Liver (tissue), 9 donors: ENCODE results near the gene TMEM164. TPM values are rescaled to one million over a fixed set of nuclear protein-coding genes. Genes with fewer than 3 reads are reported as not detected.

Source experiments
- DNase-seq: peaks from one replicate; pipeline ENCODE4 v3.0.0-alpha.2; 2017; ENCODE audit warnings: low spot score
- H3K27ac ChIP-seq, 2 donors: one replicate each; pipeline ENCODE4 v1.7.0; 2013; ENCODE audit warnings: inconsistent platforms in 2 of 2, low read length in 2 of 2, control low read depth in 1 of 2, low read depth in 1 of 2, mild to moderate bottlenecking in 1 of 2
- H3K27me3 ChIP-seq, 4 donors: one replicate each; pipeline versions ENCODE4 v1.6.1 to v1.7.0; 2013; ENCODE audit warnings: low read length in 3 of 4, inconsistent platforms in 1 of 4, mild to moderate bottlenecking in 1 of 4, moderate library complexity in 1 of 4; ENCODE audit not compliant: control insufficient read depth in 4 of 4, insufficient read depth in 4 of 4
- H3K36me3 ChIP-seq, 4 donors: one replicate each; pipeline versions ENCODE4 v1.6.1 to v1.7.0; 2013; ENCODE audit warnings: low read length in 3 of 4, mild to moderate bottlenecking in 3 of 4, low read depth in 1 of 4, moderate library complexity in 1 of 4; ENCODE audit not compliant: control insufficient read depth in 4 of 4, insufficient read depth in 3 of 4
- H3K4me1 ChIP-seq, 4 donors: one replicate each; pipeline versions ENCODE4 v1.6.1 to v1.7.0; 2013; ENCODE audit warnings: low read length in 3 of 4, mild to moderate bottlenecking in 3 of 4, moderate library complexity in 1 of 4; ENCODE audit not compliant: control insufficient read depth in 4 of 4, insufficient read depth in 4 of 4
- H3K4me3 ChIP-seq, 3 donors: one replicate each; pipeline versions ENCODE4 v1.6.1 to v1.7.0; 2013; ENCODE audit warnings: low read length in 3 of 3, control low read depth in 1 of 3, low read depth in 1 of 3, mild to moderate bottlenecking in 1 of 3
- H3K9ac ChIP-seq, 2 donors: one replicate each; pipeline ENCODE4 v1.7.0; 2013; ENCODE audit warnings: low read length in 2 of 2, mild to moderate bottlenecking in 2 of 2, moderate library complexity in 2 of 2, control low read depth in 1 of 2, low read depth in 1 of 2
- H3K9me3 ChIP-seq, 4 donors: one replicate each; pipeline versions ENCODE4 v1.6.1 to v1.7.0; 2013; ENCODE audit warnings: low read length in 3 of 4; ENCODE audit not compliant: control insufficient read depth in 4 of 4
- ATF3 ChIP-seq: IDR thresholded peaks from 2 replicates; pipeline ENCODE4 v1.6.1; 2016; ENCODE audit warnings: antibody characterized with exemption
- CTCF ChIP-seq: fragments of 150-350 bp; IDR thresholded peaks from 2 replicates; pipeline ENCODE4 v1.5.1; 2017; ENCODE audit warnings: improper control_type of control experiment, low read depth, low read length; ENCODE audit not compliant: missing input control
- EGR1 ChIP-seq, 2 donors: IDR thresholded peaks; 2 replicates each; pipeline ENCODE4 v1.6.1; 2016 to 2018; ENCODE audit warnings: antibody characterized with exemption in 2 of 2, low read depth in 2 of 2
- FOXA1 ChIP-seq: IDR thresholded peaks from 2 replicates; pipeline ENCODE4 v1.6.1; 2016; ENCODE audit warnings: antibody characterized with exemption
- FOXA2 ChIP-seq: IDR thresholded peaks from 2 replicates; pipeline ENCODE4 v1.6.1; 2016; ENCODE audit warnings: antibody characterized with exemption
- GABPA ChIP-seq, 2 donors: IDR thresholded peaks in 1 of 2; conservative IDR thresholded peaks in 1 of 2; 2 replicates each; pipeline ENCODE4 v1.6.1; 2016; ENCODE audit warnings: antibody characterized with exemption in 2 of 2, mild to moderate bottlenecking in 1 of 2, moderate library complexity in 1 of 2
- HNF4A ChIP-seq, 2 donors: conservative IDR thresholded peaks; 2 replicates each; pipeline ENCODE4 v1.6.1; 2016; ENCODE audit warnings: antibody characterized with exemption in 2 of 2, mild to moderate bottlenecking in 2 of 2
- HNF4G ChIP-seq: IDR thresholded peaks from 2 replicates; pipeline ENCODE4 v1.6.1; 2016; ENCODE audit warnings: antibody characterized with exemption
- JUND ChIP-seq, 2 donors: IDR thresholded peaks; 2 replicates each; pipeline ENCODE4 v1.6.1; 2016; ENCODE audit warnings: antibody characterized with exemption in 2 of 2
- MAX ChIP-seq: IDR thresholded peaks from 2 replicates; pipeline ENCODE4 v1.6.1; 2016; ENCODE audit warnings: antibody characterized with exemption
- NR2F2 ChIP-seq: IDR thresholded peaks from 2 replicates; pipeline ENCODE4 v1.6.1; 2016; ENCODE audit warnings: antibody characterized with exemption
- RAD21 ChIP-seq, 2 donors: IDR thresholded peaks; 2 replicates each; pipeline ENCODE4 v1.6.1; 2016; ENCODE audit warnings: antibody characterized with exemption in 2 of 2, mild to moderate bottlenecking in 2 of 2
- REST ChIP-seq: IDR thresholded peaks from 2 replicates; pipeline ENCODE4 v1.6.1; 2016; ENCODE audit warnings: antibody characterized with exemption, mild to moderate bottlenecking
- RXRA ChIP-seq, 2 donors: IDR thresholded peaks; 2 replicates each; pipeline ENCODE4 v1.6.1; 2017 to 2018; ENCODE audit warnings: antibody characterized with exemption in 2 of 2, mild to moderate bottlenecking in 1 of 2
- SP1 ChIP-seq: IDR thresholded peaks from 2 replicates; pipeline ENCODE4 v1.6.1; 2018; ENCODE audit warnings: antibody characterized with exemption, mild to moderate bottlenecking
- TAF1 ChIP-seq: conservative IDR thresholded peaks from 2 replicates; pipeline ENCODE4 v1.6.1; 2016; ENCODE audit warnings: antibody characterized with exemption, mild to moderate bottlenecking
- YY1 ChIP-seq: IDR thresholded peaks from 2 replicates; pipeline ENCODE4 v1.6.1; 2016; ENCODE audit warnings: antibody characterized with exemption, mild to moderate bottlenecking
- ZBTB33 ChIP-seq: IDR thresholded peaks from 2 replicates; pipeline ENCODE4 v1.6.1; 2016; ENCODE audit warnings: antibody characterized with exemption
- WGBS: extraction: QIAGEN DNeasy Blood & Tissue Kit; methylation state at CpG from one replicate; pipeline ENCODE4 v1.1.7; 2013; 5-methylcytosine and 5-hydroxymethylcytosine counted together
- polyA plus RNA-seq, 2 donors: library from polyadenylated mRNA; stranded (reverse) in 1 of 2; unstranded in 1 of 2; fragments of 200-250 nt in 1 of 2; fragments of >200 nt in 1 of 2; fragmentation: Nextera tagmentation in 1 of 2; extraction: Ambion mirVana in 1 of 2; gene quantifications; one replicate each; pipeline versions ENCODE4 v1.2.1 to v1.2.3, GENCODE V29; 2013 to 2015
- total RNA-seq, 2 donors: library from RNA; depleted of rRNA; stranded (reverse); fragments of >200 nt; gene quantifications; one replicate each; pipeline ENCODE4 v1.2.3, GENCODE V29; 2014
- donor health status: healthy.
- donor health status: healthy.
- donor health status: healthy.
- donor health status: healthy.
- donor health status: healthy.

Gene TMEM164
- total and polyA plus RNA-seq, 4 donors = 0.40 to 8.5 (median 2.9) TPM

- WGBS = 90% methylated on average over 3 of the region's 3 CpGs
- DNase-seq = no peak
- H3K27me3 ChIP-seq = no peaks in the 10 kb centered on the region
- no peak overlapping the region for H3K27ac ChIP-seq
- no peaks in the 10 kb centered on the region for H3K9me3 ChIP-seq
- H3K36me3 ChIP-seq = no peaks in the 10 kb centered on the region
- no peak overlapping the region for H3K4me3 ChIP-seq
- TF ChIP-seq JUND (IDR thresholded peaks at IDR 0.05) (no peak), EGR1 (IDR thresholded peaks at IDR 0.05; ENCODE audit: low read depth in 2 of 2) (no peak), ATF3 (no peak), ZBTB33 (no peak), GABPA (IDR thresholded peaks at IDR 0.05 in 1 of 2, conservative IDR thresholded peaks at IDR 0.05 in 1 of 2) (no peak), NR2F2 (no peak), CTCF (no peak), FOXA1 (no peak), TAF1 (no peak), FOXA2 (no peak), HNF4A (conservative IDR thresholded peaks at IDR 0.05) (no peak), HNF4G (no peak), REST (no peak), MAX (no peak), YY1 (no peak), RAD21 (IDR thresholded peaks at IDR 0.05) (no peak), SP1 (no peak), RXRA (IDR thresholded peaks at IDR 0.05) (no peak)
- H3K9ac ChIP-seq = no peak overlapping the region
- H3K4me1 ChIP-seq = no peaks in the 10 kb centered on the region
Measured at GRCh38 chrX:110123331-110123782, 120.4 kb downstream of the TMEM164 start.
